HepG2 (cell line): ENCODE data around the gene MAP3K3. TPM values are rescaled to one million over a fixed set of nuclear protein-coding genes. Genes with fewer than 3 reads are reported as not detected.

Experiments used
- ADNP ChIP-seq: sonication (generic); formaldehyde crosslinking; IDR thresholded peaks from 2 replicates; pipeline ENCODE4 v1.4.0; 2020; ENCODE audit warnings: missing genetic modification reagents
- ARNTL ChIP-seq: sonication (generic); formaldehyde crosslinking; IDR thresholded peaks from 2 replicates; pipeline ENCODE4 v1.4.0; 2020; ENCODE audit warnings: mild to moderate bottlenecking, missing genetic modification reagents
- BCL3 ChIP-seq: sonication (generic); formaldehyde crosslinking; IDR thresholded peaks from 2 replicates; pipeline ENCODE4 v1.5.1; 2020; ENCODE audit warnings: mild to moderate bottlenecking, missing genetic modification reagents, moderate library complexity
- CENPT ChIP-seq: sonication (generic); formaldehyde crosslinking; IDR thresholded peaks from 2 replicates; pipeline ENCODE4 v1.8.0; 2022; ENCODE audit warnings: low read depth, mild to moderate bottlenecking, moderate library complexity, missing genetic modification reagents
- GTF3A ChIP-seq: sonication (generic); formaldehyde crosslinking; conservative IDR thresholded peaks from 2 replicates; pipeline ENCODE4 v1.4.0; 2020; ENCODE audit warnings: mild to moderate bottlenecking, missing genetic modification reagents
- HOXA3 ChIP-seq: sonication (generic); formaldehyde crosslinking; IDR thresholded peaks from 2 replicates; pipeline ENCODE4 v1.5.0; 2020; ENCODE audit warnings: missing genetic modification reagents
- IRF2 ChIP-seq: IDR thresholded peaks from 2 replicates; pipeline ENCODE4 v1.6.1; 2018; ENCODE audit warnings: missing genetic modification reagents, missing compliant biosample characterization
- KMT2A ChIP-seq: sonication (generic); formaldehyde crosslinking; IDR thresholded peaks from 2 replicates; pipeline ENCODE4 v1.4.0; 2020; ENCODE audit warnings: missing genetic modification reagents
- MXI1 ChIP-seq: IDR thresholded peaks from 3 replicates; pipeline ENCODE4 v1.6.1; 2012; ENCODE audit warnings: low read depth, low read length, inconsistent platforms, borderline replicate concordance
- NONO ChIP-seq, 2 experiments: fragments of 450-650 bp in 1 of 2; sonication (generic) in 1 of 2; formaldehyde crosslinking in 1 of 2; IDR thresholded peaks in 1 of 2; conservative IDR thresholded peaks in 1 of 2; 2 replicates each; pipeline versions ENCODE4 v1.6.1 to v1.8.0; 2017 to 2022; ENCODE audit warnings: mild to moderate bottlenecking in 1 of 2, missing genetic modification reagents in 1 of 2, moderate library complexity in 1 of 2
- NR2F6 ChIP-seq, 2 experiments: IDR thresholded peaks; 2 replicates each; pipeline ENCODE4 v1.6.1; 2016; ENCODE audit warnings: antibody characterized with exemption in 1 of 2, mild to moderate bottlenecking in 1 of 2
- ONECUT2 ChIP-seq: sonication (generic); formaldehyde crosslinking; IDR thresholded peaks from 2 replicates; pipeline ENCODE4 v1.4.0; 2020; ENCODE audit warnings: missing genetic modification reagents
- SATB2 ChIP-seq: sonication (generic); formaldehyde crosslinking; IDR thresholded peaks from 2 replicates; pipeline ENCODE4 v1.5.0; 2020; ENCODE audit warnings: missing genetic modification reagents
- SUZ12 ChIP-seq: fragments of 150-350 bp; IDR thresholded peaks from 2 replicates; pipeline ENCODE4 v1.6.1; 2014; ENCODE audit warnings: low read depth, low read length
- TARDBP ChIP-seq: sonication (generic); formaldehyde crosslinking; IDR thresholded peaks from 2 replicates; pipeline ENCODE4 v1.8.0; 2022; ENCODE audit warnings: mild to moderate bottlenecking, missing genetic modification reagents
- TERF1 ChIP-seq: sonication (generic); formaldehyde crosslinking; IDR thresholded peaks from 2 replicates; pipeline ENCODE4 v1.8.0; 2022; ENCODE audit warnings: mild to moderate bottlenecking, missing genetic modification reagents, moderate library complexity
- ZBTB42 ChIP-seq: sonication (generic); formaldehyde crosslinking; IDR thresholded peaks from 2 replicates; pipeline ENCODE4 v1.5.0; 2020; ENCODE audit warnings: mild to moderate bottlenecking, missing genetic modification reagents
- ZBTB46 ChIP-seq: sonication (generic); formaldehyde crosslinking; IDR thresholded peaks from 2 replicates; pipeline ENCODE4 v1.4.0; 2020; ENCODE audit warnings: mild to moderate bottlenecking, missing genetic modification reagents, borderline replicate concordance
- ZNF160 ChIP-seq: sonication (generic); formaldehyde crosslinking; IDR thresholded peaks from 2 replicates; pipeline ENCODE4 v1.8.0; 2022; ENCODE audit warnings: mild to moderate bottlenecking, inconsistent platforms, missing genetic modification reagents
- ZNF20 ChIP-seq: sonication (generic); formaldehyde crosslinking; IDR thresholded peaks from 2 replicates; pipeline ENCODE4 v1.4.0; 2020; ENCODE audit warnings: mild to moderate bottlenecking, moderate library complexity, missing genetic modification reagents
- ZNF276 ChIP-seq: sonication (generic); formaldehyde crosslinking; IDR thresholded peaks from 2 replicates; pipeline ENCODE4 v1.4.0; 2020; ENCODE audit warnings: mild to moderate bottlenecking, low read depth, missing genetic modification reagents
- ZNF30 ChIP-seq: sonication (generic); formaldehyde crosslinking; IDR thresholded peaks from 2 replicates; pipeline ENCODE4 v1.5.0; 2020; ENCODE audit warnings: mild to moderate bottlenecking, missing genetic modification reagents
- ZNF354B ChIP-seq: sonication (generic); formaldehyde crosslinking; IDR thresholded peaks from 2 replicates; pipeline ENCODE4 v1.8.0; 2022; ENCODE audit warnings: mild to moderate bottlenecking, missing genetic modification reagents
- ZNF550 ChIP-seq: sonication (generic); formaldehyde crosslinking; IDR thresholded peaks from 2 replicates; pipeline ENCODE4 v1.4.0; 2020; ENCODE audit warnings: mild to moderate bottlenecking, missing genetic modification reagents, borderline replicate concordance
- ZNF570 ChIP-seq: sonication (generic); formaldehyde crosslinking; IDR thresholded peaks from 2 replicates; pipeline ENCODE4 v1.4.0; 2020; ENCODE audit warnings: mild to moderate bottlenecking, missing genetic modification reagents, borderline replicate concordance
- polyA plus RNA-seq, 8 experiments: library from polyadenylated mRNA; depleted of rRNA in 3 of 8; stranded (reverse) in 7 of 8; unstranded in 1 of 8; fragments of >200 nt; fragmentation: Illumina TruSeq in 4 of 8; extraction: Trizol in 4 of 8; gene quantifications; 2 replicates each; pipeline versions ENCODE4 v1.2.1 to v1.2.3, GENCODE V29; 2011 to 2016; ENCODE audit warnings: low read depth in 4 of 8, missing spikeins in 1 of 8, mixed read lengths in 1 of 8; ENCODE audit not compliant: insufficient read depth in 1 of 8
- total RNA-seq, 5 experiments: library from RNA; depleted of rRNA; stranded (reverse); fragments of >200 nt; fragmentation: Illumina TruSeq; extraction: Trizol; gene quantifications; 2 replicates each; pipeline ENCODE4 v1.2.3, GENCODE V29; 2016; ENCODE audit warnings: low read depth in 1 of 5

Gene MAP3K3
- total and polyA plus RNA-seq, 2 of the 13 experiments (the other 11 are each of a cell fraction or from before 2014, with no cell fraction given): 17.7 to 21.8 TPM

- no peak for TF ChIP-seq ZNF276 (CRISPR knock-in tag)
- TF ChIP-seq HOXA3 (CRISPR knock-in tag): 0 out of 2 replicates have a peak, but pooled peaks have one; percentile 37
- no peak for TF ChIP-seq ADNP
- TF ChIP-seq ARNTL: no peak
- no peak for TF ChIP-seq ZNF30
- no peak for TF ChIP-seq TARDBP (CRISPR knock-in tag)
- TF ChIP-seq ZNF160 (CRISPR knock-in tag): 0 out of 2 replicates have a peak, but pooled peaks have one; percentile 50
- TF ChIP-seq ZNF354B (CRISPR knock-in tag): no peak
- TF ChIP-seq ZNF570 (CRISPR knock-in tag): no peak
- TF ChIP-seq ZBTB46 (CRISPR knock-in tag): no peak
- no peak; the same call in 2 of the 3 replicates for TF ChIP-seq MXI1
- 0 out of 2 replicates have a peak, but pooled peaks have one; percentile 14 for TF ChIP-seq BCL3
- TF ChIP-seq ZNF20 (CRISPR knock-in tag): no peak
- TF ChIP-seq TERF1 (CRISPR knock-in tag): no peak
- TF ChIP-seq ONECUT2 (CRISPR knock-in tag): no peak
- no peak for TF ChIP-seq ZBTB42
- TF ChIP-seq SUZ12: no peak
- TF ChIP-seq SATB2 (CRISPR knock-in tag): no peak
- TF ChIP-seq ZNF550 (CRISPR knock-in tag): no peak
- TF ChIP-seq GTF3A (CRISPR knock-in tag): no peak
- TF ChIP-seq IRF2 (CRISPR knock-in tag): no peak
- peak; percentile 92 for TF ChIP-seq KMT2A (CRISPR knock-in tag)
- no peak for TF ChIP-seq NR2F6 (IDR thresholded peaks at IDR 0.05)
- no peak for TF ChIP-seq NR2F6 (CRISPR knock-in tag; IDR thresholded peaks at IDR 0.05)
- no peak for TF ChIP-seq CENPT (CRISPR knock-in tag)
- no peak for TF ChIP-seq NONO (IDR thresholded peaks at IDR 0.05)
- no peak for TF ChIP-seq NONO (CRISPR knock-in tag; conservative IDR thresholded peaks at IDR 0.05)
These were observed 565 bp downstream of the MAP3K3 start (continued) for GRCh38 chr17:63622574-63623390.
